Measurements from ENCODE around the gene CAMKK1.
A peak's percentile ranks its signal among the peaks of the same experiment; 100 is the strongest.

DNA sequence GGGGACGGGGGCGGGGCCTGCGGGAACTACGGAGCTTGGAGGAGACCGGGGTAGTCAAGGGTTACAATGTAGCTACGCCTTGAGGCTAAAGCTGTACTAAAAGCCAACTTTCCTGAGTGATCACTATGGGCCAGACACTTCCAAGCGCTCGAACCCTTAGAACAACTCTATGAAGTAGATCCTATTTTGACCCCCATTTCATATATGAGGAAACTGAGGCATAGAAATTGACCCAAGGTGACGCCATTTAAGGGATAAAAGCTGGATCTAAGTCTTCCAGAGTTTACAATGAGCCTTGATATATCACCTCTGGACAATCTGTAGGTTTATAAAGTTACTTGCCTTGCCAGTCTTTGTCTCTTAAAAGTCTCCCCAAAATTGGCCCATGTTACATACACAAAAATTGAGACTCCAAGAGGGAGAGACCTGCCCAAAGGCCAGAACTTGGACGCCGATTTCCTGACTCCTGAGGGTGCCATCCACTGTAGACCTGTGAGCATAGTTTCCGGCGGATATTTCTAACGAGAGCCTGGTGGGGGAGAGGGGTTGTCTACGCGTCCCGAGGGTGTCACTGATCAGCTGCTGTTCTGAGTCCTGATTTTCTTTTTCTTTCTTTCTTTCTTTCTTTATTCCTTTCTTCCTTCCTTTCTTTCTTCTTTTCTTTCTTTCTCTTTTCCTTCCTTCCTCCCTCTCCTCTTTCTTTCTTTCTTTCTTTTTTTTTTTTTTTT, 46.3 kb downstream of the CAMKK1 start:
- no peak for TF ChIP-seq EZH2 (IDR thresholded peaks at IDR 0.05)
- TF ChIP-seq POLR2AphosphoS5 (IDR thresholded peaks at IDR 0.05; ENCODE audit: borderline replicate concordance, low read depth, low read length): no peak
- peak; percentile 1 for TF ChIP-seq FOXP2 (optimal IDR thresholded peaks at IDR 0.05; ENCODE audit: control extremely low read depth, extremely low read length, insufficient read depth)

Measured in SK-N-MC (cell line).